GM10248 (cell line): ENCODE results near the gene KCNC3.
"Not testable (repeated sequence)": the region's sequence is repeated elsewhere in the genome, so short reads cannot be mapped to it uniquely, and the experiment has no call there.

ENCODE experiments used
- CTCF ChIA-PET: fragments of 300-600 bp; sonication (Branson Sonifier 250); formaldehyde crosslinking; extraction: SDS; loops from one replicate; lab custom pipeline; 2021; ENCODE audit warnings: antibody characterized with exemption; lab: Yijun Ruan, JAX
- POLR2A ChIA-PET: fragments of 350-650 bp; sonication (Branson Sonifier 250); formaldehyde crosslinking; extraction: SDS; loops from one replicate; lab custom pipeline; 2020; ENCODE audit warnings: antibody characterized with exemption; lab: Yijun Ruan, JAX
- DNase-seq: peaks from one replicate; pipeline ENCODE4 v3.0.0; 2012; ENCODE audit errors: extremely low spot score
- TF ChIP-seq, protein P1 (sequence below): IDR thresholded peaks from 2 replicates; pipeline ENCODE4 v1.5.1; 2012; ENCODE audit warnings: mild to moderate bottlenecking, low read depth; ENCODE audit errors: extremely low read depth, missing control alignments, control extremely low read depth

The KCNC3 gene

DNA sequence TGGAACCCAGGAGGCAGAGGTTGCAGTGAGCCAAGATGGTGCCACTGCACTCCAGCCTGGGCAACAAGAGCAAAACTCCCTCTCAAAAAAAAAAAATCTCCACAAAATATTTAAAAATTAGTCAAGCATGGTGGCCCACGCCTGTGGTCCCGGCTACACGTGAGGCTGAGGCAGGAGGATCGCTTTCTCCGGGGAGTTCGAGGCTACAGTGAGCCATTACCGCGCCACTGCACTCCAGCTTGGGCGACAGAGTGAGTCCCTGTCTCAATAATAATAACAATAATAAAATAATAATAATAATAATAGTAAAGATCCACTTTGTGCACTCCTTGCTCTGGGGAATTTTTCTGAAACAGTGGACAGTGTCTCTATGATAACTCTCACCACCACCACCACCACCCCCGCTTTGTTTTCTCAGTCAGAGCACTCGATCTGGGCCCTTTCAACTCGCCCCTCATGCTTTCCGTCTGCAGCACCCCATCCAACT is 27.6 kb upstream of the KCNC3 start:
- no peak for DNase-seq
- CTCF ChIA-PET, result interaction anchor here (0.7 to 3.4 kb wide), 38 partner anchors 9 to 565 kb away, joined by 3 to 29 read pairs (median 5); partner anchors contain the start of genes KCNC3, NAPSA, NR1H2 and POLD1
- TF ChIP-seq, protein P1, sequence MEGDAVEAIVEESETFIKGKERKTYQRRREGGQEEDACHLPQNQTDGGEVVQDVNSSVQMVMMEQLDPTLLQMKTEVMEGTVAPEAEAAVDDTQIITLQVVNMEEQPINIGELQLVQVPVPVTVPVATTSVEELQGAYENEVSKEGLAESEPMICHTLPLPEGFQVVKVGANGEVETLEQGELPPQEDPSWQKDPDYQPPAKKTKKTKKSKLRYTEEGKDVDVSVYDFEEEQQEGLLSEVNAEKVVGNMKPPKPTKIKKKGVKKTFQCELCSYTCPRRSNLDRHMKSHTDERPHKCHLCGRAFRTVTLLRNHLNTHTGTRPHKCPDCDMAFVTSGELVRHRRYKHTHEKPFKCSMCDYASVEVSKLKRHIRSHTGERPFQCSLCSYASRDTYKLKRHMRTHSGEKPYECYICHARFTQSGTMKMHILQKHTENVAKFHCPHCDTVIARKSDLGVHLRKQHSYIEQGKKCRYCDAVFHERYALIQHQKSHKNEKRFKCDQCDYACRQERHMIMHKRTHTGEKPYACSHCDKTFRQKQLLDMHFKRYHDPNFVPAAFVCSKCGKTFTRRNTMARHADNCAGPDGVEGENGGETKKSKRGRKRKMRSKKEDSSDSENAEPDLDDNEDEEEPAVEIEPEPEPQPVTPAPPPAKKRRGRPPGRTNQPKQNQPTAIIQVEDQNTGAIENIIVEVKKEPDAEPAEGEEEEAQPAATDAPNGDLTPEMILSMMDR, result no peak
- POLR2A ChIA-PET, result interaction anchor here (0.6 to 1.4 kb wide), 3 partner anchors 16 to 103 kb away, joined by 3 to 6 read pairs (median 3); partner anchors contain the start of gene KCNC3

DNA sequence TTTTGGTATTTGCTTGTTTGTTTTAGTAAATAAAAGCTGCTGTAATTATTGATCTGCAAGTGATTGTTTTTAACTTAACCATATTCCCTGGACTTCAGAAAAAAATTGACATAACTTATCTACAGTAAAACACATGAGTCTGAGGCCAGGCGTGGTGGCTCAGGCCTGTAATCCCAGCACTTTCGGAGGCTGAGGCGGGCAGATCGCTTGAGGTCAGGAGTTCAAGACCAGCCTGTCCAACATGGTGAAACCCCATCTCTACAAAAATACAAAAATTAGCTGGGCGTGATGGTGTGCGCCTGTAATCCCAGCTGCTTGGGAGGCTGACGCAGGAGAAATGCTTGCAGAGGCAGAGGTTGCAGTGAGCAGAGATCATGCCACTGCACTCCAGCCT is 24.3 kb upstream of the KCNC3 start:
- CTCF ChIA-PET, result interaction anchor here (1.4 to 4.3 kb wide), 2 partner anchors 18 to 107 kb away, joined by 3 to 19 read pairs; no protein-coding TSS in a partner anchor
- DNase-seq, POLR2A ChIA-PET: not testable (repeated sequence)

DNA sequence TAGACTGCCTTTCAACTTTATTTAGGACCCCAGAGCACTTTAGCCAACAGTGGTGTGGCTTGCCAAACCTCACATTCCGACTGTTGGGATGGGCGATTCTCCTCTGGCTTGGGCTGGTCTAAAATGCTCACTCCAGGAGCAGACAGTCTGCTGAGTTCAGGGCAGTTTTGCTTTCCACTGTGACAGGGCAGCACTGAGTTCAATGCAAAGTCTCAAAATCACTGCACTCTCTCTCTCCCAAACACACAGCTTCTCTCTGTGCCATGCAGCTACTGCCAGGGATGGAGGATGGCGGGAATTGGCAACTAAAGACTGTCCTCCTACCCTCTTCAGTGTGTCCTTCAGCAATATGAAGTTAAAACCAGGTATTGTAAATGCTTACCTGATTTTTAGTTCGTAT is 23.1 kb upstream of the KCNC3 start:
- DNase-seq, result no peak
- ChIA-PET CTCF (interaction anchor here (1.2 to 4.3 kb wide), 5 partner anchors 13 to 204 kb away, joined by 4 to 19 read pairs (median 6); partner anchors contain the start of genes NAPSA and NR1H2), POLR2A (interaction anchor here (0.6 kb wide), 1 partner anchor 533 kb away, joined by 3 read pairs; no protein-coding TSS in a partner anchor)
- TF ChIP-seq, protein P1, result no peak

DNA sequence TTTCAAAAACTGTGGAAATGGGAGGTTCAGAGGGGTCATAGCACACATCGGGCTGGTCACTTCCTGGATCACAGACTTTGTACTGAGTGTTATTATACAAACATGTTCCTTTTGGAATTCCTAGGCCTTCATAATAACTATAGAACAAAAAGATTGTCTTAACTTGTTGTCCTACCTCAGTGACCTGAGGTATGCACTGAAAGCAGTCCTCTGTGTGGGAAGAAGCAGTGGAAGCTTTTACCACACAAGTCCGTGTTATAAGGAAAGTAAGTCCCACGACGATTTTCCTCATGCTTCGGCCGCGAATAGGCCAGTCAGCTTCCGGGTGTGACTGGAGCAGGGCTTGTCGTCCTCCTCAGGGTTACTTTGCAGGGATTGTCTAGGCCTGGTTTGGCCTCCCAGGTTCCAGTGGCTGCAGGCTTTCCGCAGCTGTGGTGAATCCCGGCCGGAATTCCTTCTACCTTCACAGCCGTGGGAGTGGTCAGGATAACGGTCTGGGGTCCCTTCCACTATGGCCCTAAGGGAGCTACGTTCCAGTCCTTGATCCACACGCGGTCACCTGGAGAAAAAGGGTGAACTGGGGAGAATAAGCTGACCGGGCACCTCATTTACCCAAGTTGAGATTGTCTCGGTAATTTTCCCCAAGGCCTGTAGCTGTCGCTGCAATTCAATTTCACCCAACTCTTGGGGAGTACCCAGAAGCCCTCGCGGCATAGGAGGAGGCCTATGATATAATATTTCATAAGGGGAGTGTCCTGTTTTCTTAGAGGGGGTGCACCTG is 20.3 kb upstream of the KCNC3 start:
- CTCF ChIA-PET, result interaction anchor here (1.2 to 4.3 kb wide), 4 partner anchors 16 to 111 kb away, joined by 4 to 19 read pairs (median 5); partner anchors contain the start of gene KCNC3
- TF ChIP-seq, protein P1, result no peak
- POLR2A ChIA-PET, result no interaction called here
- DNase-seq, result no peak

DNA sequence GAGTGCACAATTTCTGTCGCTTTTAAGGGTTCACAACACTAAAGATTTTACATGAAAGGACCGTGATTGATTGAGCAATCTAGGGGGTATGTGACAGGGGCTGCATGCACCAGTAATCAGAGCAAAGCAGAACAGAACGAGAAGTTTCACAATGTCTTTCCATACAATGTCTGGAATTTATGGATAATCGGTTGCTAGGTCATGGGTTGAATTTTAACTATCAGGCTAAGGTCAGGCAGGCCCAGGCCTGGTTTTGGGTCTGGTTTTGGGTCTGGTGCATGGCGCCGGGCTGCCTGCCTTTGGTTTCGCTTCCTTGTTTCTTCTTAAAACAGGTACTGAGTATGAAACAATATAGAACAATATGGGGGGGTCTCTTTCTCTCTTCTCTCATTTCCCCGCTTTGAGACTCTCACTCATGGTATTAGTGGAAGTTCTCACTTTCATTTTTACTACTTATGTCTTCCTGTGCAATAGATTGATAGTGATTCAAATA is 18.0 kb upstream of the KCNC3 start:
- CTCF ChIA-PET, result interaction anchor here (0.9 to 2.9 kb wide), 5 partner anchors 8 to 191 kb away, joined by 4 to 22 read pairs (median 6); partner anchors contain the start of gene KCNC3
- DNase-seq, POLR2A ChIA-PET: not testable (repeated sequence)

DNA sequence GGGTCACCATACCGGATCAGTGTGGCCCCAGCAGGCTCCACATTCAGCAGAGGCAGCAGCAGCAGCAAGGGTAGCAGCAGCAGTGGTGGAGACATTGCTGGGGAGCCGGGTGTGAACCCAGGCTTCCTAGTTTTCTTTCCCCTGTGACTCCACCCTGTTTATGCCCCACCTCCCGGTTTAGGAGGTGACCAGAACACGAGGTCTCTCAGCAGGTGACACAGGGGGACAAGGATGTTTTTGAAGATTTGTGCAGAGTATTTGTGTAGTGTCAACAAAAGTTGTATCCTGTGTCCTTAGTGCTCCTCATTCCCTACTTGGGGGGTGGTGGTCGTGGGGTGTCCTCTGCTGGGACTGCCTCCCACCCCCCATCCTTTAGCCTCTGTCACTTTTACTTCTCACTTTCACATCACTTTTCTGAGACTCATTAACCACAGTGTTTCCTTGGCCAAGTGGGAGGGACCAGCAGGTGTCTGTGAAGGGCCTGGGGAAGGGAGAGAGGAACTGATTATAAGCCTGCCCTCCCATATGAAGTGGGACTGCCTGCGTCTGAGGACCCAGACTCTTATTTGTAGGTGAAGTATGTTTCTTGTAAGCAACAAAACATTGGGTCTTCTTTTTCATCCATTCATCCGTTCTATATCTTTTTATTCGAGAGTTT is 15.6 kb upstream of the KCNC3 start:
- CTCF ChIA-PET, result interaction anchor here (1.0 to 1.2 kb wide), 3 partner anchors 11 to 15 kb away, joined by 3 to 6 read pairs (median 6); partner anchors contain the start of gene KCNC3
- TF ChIP-seq, protein P1, result no peak
- POLR2A ChIA-PET, result interaction anchor here (0.9 kb wide), 1 partner anchor 16 kb away, joined by 4 read pairs; the partner anchor contains the start of gene KCNC3
- peak; percentile 67 for DNase-seq

DNA sequence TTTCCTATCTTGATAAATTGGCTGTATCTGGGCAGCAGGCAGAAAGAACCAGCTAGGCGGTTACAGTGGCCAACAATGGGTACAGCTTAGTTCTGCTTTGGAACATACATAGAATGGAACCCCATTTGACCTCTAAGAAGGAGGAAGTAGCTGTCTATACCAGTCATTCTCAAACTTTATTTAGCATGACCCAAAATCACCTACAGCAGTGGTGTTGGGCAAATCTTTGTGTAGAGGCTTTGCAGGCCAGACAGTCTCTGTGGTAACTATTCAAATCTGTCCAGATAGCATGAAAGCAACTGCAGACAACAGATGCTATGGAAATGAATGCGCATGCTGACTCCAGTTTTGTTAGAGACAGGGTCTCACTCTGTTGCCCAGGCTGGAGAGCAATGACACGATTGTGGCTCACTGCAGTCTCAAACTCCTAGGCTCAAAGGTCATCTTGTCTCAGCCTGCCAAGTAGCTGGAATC is 12.0 kb upstream of the KCNC3 start:
- peak; percentile 58 for DNase-seq
- TF ChIP-seq, protein P1, result no peak
- CTCF ChIA-PET, result interaction anchor here (0.8 to 3.8 kb wide), 7 partner anchors 8 to 119 kb away, joined by 3 to 25 read pairs (median 4); partner anchors contain the start of gene KCNC3
- POLR2A ChIA-PET, result interaction anchor here (0.7 to 2.8 kb wide), 4 partner anchors 8 to 25 kb away, joined by 3 to 17 read pairs (median 4); partner anchors contain the start of gene KCNC3
